Inflammatory macrophage treated with lipopolysaccharide for 1 hour (primary cell): Measurements from ENCODE around the gene SLIT3.
"Not testable (repeated sequence)": the region's sequence is repeated elsewhere in the genome, so short reads cannot be mapped to it uniquely, and the experiment has no call there.

Source experiments
- DNase-seq, 2 donors: peaks; one replicate each; pipeline ENCODE4 v3.0.0-alpha.2; 2020 to 2022

SLIT3 gene

DNA sequence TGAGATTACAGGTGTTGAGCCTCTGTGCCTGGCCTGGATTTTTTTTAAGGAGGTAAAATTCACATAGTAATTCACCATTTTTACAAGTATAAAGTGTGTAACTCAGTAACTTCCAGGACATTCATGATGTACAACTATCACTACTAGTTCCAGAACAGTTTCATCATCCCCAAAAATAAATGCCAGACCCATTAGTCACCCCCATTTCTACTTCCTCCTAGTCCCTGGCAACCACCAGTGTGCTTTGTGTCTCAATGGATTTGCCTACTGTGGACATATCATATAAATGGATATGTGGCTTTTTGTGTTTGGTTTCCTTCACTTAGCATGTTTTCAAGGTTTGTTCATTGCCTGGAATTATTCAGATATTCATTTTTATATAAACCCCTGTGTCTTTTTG, 649.3 kb downstream of the SLIT3 start:
- DNase-seq: peak; percentile 73 to 77

GRCh38 chr5:168649306-168649705, 651.6 kb downstream of the SLIT3 start:
- peak in 1 of 2 donors; percentile 17 for DNase-seq

DNA sequence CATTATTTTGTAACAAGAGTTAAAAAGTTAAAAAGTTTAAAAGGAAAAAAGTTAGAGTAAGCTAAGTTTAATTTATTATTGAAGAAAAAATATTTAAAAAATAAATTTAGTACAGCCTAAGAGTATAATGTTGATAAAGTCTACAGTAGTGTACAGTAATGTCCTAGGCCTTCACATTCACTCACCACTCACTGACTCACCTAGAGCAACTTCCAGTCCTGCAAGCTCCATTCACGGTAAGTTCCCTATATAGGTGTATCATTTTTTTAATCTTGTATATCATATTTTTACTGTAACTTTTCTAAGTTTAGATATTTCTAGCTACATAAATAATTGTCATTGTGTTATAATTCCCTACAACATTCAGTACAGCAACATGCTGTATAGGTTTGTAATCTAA, 652.4 kb downstream of the SLIT3 start:
- DNase-seq: no peak

GRCh38 chr5:168648016-168648415, 652.9 kb downstream of the SLIT3 start:
- DNase-seq: no peak

DNA sequence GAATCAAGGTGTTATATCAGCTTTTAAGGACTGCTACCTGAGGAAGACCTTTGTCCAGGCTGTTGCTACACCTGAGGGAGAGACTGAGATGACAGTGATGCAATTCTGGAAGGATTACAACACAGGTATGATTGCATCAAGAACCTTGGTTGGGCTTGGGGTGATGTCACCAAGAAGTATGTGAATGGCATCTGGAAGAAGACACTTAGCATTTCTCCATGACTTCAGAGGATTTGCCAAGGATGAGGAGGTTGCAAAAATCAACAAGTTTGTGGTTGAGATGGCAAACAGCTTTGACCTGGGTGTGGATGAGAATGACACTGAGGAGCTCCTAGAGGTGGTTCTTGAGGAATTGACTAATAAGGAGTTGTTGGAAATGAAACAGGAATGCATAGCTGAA, 653.9 kb downstream of the SLIT3 start:
- no peak for DNase-seq

- DNase-seq: no peak
Measured at GRCh38 chr5:168646335-168646734, 654.6 kb downstream of the SLIT3 start.

- DNase-seq: no peak
Measured at GRCh38 chr5:168645195-168645594, 655.7 kb downstream of the SLIT3 start.

DNA sequence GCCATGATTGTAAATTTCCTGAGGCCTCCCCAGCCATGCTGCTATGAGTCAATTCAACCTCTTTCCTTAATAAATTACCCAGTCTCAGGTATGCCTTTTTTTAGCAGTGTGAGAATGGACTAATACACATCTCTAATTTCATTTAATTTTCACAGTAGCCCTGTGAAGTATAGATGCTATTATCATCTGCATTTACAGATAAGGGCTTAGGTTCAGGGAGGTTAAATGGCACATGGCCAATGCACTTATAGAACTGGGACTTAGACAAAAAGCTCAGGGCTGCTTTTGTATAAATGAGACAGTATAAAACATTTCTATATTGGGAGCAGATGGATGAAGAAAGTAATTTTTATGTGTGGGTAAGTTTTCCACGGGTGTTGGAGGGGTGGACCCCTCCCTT, 658.9 kb downstream of the SLIT3 start:
- DNase-seq: no peak

- not testable (repeated sequence) for DNase-seq
Measured at GRCh38 chr5:168638846-168639245, 662.1 kb downstream of the SLIT3 start.

DNA sequence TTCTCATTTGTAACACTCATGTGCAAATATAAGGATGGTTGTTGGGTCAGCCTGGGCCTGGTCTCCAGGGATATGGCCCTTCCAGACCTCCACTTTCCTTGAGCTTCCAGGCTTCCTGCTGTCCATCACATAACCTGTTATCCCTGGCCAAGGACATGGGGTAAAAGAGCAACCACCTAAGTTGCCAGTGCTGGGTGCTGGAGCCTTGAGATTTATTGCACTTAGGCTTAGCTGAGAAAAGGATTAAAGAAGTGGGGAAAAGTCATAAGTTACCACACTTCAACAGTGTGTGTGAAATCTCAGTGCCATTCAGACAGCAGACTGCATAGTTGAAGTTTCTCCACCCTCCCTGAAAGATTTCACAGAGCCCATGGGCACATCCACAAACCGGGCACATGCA, 663.1 kb downstream of the SLIT3 start:
- DNase-seq: no peak

GRCh38 chr5:168637281-168637680, 663.7 kb downstream of the SLIT3 start:
- no peak for DNase-seq

DNA sequence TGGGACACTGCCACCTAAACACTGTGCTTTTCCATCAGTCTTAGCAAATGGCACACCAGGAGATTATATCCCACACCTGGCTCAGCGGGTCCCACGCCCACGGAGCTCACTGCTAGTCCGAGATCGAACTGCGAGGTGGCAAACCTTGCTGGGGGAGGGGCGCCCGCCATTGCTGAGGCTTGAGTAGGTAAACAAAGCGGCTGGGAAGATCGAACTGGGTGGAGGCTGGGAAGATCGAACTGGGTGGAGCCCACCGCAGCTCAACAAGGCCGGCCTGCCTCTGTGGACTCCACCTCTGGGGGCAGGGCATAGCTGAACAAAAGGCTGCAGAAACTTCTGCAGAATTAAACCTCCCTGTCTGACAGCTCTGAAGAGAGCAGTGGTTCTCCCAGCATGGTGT, 670.0 kb downstream of the SLIT3 start:
- DNase-seq: not testable (repeated sequence)

- no peak for DNase-seq
Measured at GRCh38 chr5:168624850-168625364, 676.0 kb downstream of the SLIT3 start.

- no peak for DNase-seq
Measured at GRCh38 chr5:168620807-168621206, 680.1 kb downstream of the SLIT3 start.

DNA sequence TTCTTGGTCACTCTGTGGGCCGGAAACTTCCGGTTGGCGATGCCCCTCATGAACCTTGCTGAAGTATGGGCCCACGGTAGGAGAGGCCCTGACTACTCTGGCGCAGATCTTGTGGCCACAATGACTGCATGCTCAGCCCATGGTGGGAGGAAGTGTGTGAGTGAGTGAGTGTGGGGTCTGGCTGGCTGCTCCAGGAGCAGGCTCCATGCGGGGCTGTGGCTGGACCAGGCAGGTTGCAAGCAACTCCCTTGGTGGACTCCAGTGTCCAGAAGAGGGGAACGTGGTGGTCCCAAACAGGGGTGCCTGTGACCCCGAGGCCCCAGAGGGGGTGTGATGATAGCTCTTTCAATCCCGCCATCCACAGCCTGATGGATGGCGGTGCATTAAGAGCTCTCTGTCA, 686.3 kb downstream of the SLIT3 start:
- no peak for DNase-seq

GRCh38 chr5:168613996-168614395, 686.9 kb downstream of the SLIT3 start:
- DNase-seq: no peak

DNA sequence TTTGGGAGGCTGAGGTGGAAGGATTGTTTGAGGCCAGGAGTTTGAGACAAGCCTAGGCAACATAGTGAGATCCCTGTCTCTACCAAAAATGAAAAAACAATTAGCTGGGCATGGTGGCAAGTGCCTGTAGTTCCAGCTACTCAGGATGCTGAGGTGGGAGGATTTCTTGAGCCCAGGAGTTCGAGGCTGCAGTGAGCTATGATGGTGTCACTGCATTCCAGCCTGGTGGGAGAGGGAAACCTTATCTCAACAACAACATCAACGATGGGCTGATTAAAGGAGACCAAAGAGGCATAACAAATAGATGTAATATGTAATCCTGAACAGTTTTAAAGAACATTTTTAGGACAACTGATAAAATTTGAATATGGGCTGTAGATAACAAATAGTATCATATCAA, 687.5 kb downstream of the SLIT3 start:
- no peak for DNase-seq

DNA sequence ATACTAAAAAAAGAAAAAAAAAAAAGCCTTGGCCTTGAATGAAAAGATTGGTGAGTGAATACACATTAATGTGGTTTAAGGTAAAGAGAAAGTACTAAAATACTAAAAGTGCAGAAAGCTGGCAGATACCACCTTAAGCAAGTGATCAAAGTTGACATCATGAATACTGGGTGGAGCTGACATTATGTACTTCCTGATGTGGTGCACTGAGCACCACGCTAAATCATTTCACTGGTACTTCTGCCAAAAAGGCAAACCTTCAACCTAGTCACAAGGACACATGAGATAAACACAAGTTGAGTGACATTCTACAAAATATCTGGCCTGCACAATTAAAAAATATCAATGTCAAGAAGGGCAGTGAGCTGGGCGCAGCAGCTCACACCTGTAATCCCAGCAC, 687.9 kb downstream of the SLIT3 start:
- DNase-seq: no peak

- DNase-seq: no peak
Measured at GRCh38 chr5:168612123-168612522, 688.8 kb downstream of the SLIT3 start.
